ENCODE results near the gene SLC35F4. TPM values are rescaled to one million over a fixed set of nuclear protein-coding genes. Genes with fewer than 3 reads are reported as not detected.

SLC35F4 gene
- total and polyA plus RNA-seq, 2 donors (not counting 1 experiment from before 2014, with no cell fraction given): not detected

DNA sequence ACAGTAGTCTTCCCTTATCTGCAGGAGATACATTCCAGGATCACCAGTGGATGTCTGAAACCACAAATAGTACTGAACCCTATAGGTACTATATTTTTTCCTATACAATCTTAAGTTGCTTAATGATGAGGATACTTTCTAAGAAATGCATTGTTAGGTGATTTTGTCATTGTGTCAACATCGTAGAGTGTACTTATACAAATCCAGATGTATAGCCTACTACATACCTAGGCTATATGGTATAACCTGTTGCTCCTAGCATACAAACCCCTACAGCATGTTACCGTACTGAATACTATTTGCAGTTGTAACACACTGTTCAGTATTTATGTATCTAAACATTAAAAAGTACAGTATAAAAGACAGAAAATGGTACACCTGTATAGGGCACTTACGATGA, 165.9 kb downstream of the SLC35F4 start:
- Histone ChIP-seq H4K20me1 (ENCODE audit: control insufficient read depth, insufficient read depth, low read length, poor library complexity, severe bottlenecking) (no peaks in the 10 kb centered on the region), H2AFZ (ENCODE audit: insufficient read depth, low read depth, low read length, poor library complexity, severe bottlenecking) (no peak overlapping the region), H3K9me3 (ENCODE audit: control extremely low read depth in 1 of 3, control insufficient read depth in 2 of 3, insufficient read depth in 1 of 3, low read length in 2 of 3) (no peaks in the 10 kb centered on the region), H3K27ac (ENCODE audit: low read length in 2 of 2) (no peak overlapping the region), H3K4me2 (replicated peaks; ENCODE audit: low read depth, low read length, poor library complexity, severe bottlenecking) (no peak overlapping the region), H3K4me3 (ENCODE audit: control extremely low read depth in 1 of 5, extremely low read depth in 1 of 5, insufficient read depth in 1 of 5, low read depth in 2 of 5, low read length in 4 of 5) (no peak overlapping the region), H3K9ac (ENCODE audit: low read length) (no peak overlapping the region), H3K79me2 (ENCODE audit: control insufficient read depth, insufficient read depth, low read length) (no peaks in the 10 kb centered on the region), H3K36me3 (replicated peaks in 1 of 2; ENCODE audit: control extremely low read depth in 1 of 2, control insufficient read depth in 1 of 2, extremely low read depth in 1 of 2, insufficient read depth in 2 of 2, low read length in 1 of 2) (no peaks in the 10 kb centered on the region), H3K4me1 (ENCODE audit: control insufficient read depth in 2 of 2, insufficient read depth in 2 of 2, low read length in 2 of 2) (no peaks in the 10 kb centered on the region), H3K27me3 (replicated peaks in 1 of 4; ENCODE audit: control extremely low read depth in 1 of 4, control insufficient read depth in 3 of 4, insufficient read depth in 4 of 4, low read length in 3 of 4) (no peaks in the 10 kb centered on the region)
- no CpG with 5 or more reads among the region's 3 CpGs for WGBS (ENCODE audit: insufficient coverage)
- ChIA-PET CTCF (no interaction called here), POLR2A (no interaction called here)
- intact Hi-C loops (cut with micrococcal nuclease): no loop called here
- no peak for DNase-seq
- Mint-ChIP-seq H3K27ac (no peak overlapping the region), H3K4me1 (no peaks in the 10 kb centered on the region), H3K27me3 (no peaks in the 10 kb centered on the region), H3K9me3 (ENCODE audit: insufficient read depth) (no peaks in the 10 kb centered on the region), H3K4me3 (no peak overlapping the region)
- no peak for ATAC-seq (ENCODE audit: low read depth)
- TF ChIP-seq EZH2 (IDR thresholded peaks at IDR 0.05; ENCODE audit: borderline replicate concordance, insufficient read depth, low read depth, low read length, poor library complexity, severe bottlenecking) (no peak), CTCF (IDR thresholded peaks at IDR 0.05) (no peak)

- no peaks in the 10 kb centered on the region for H3K4me1 Mint-ChIP-seq
- no peaks in the 10 kb centered on the region for H3K79me2 ChIP-seq (ENCODE audit: control insufficient read depth, insufficient read depth, low read length)
- DNase-seq: no peak
- H3K27ac ChIP-seq (ENCODE audit: low read length in 2 of 2): no peak overlapping the region
- no peak overlapping the region for H3K4me3 Mint-ChIP-seq
- no peak overlapping the region for H3K27ac Mint-ChIP-seq
- no peaks in the 10 kb centered on the region for H3K27me3 Mint-ChIP-seq
- TF ChIP-seq EZH2 (IDR thresholded peaks at IDR 0.05; ENCODE audit: borderline replicate concordance, insufficient read depth, low read depth, low read length, poor library complexity, severe bottlenecking): no peak
- TF ChIP-seq CTCF (IDR thresholded peaks at IDR 0.05): no peak
- no peak overlapping the region for H3K4me3 ChIP-seq (ENCODE audit: control extremely low read depth in 1 of 5, extremely low read depth in 1 of 5, insufficient read depth in 1 of 5, low read depth in 2 of 5, low read length in 4 of 5)
- no peaks in the 10 kb centered on the region for H4K20me1 ChIP-seq (ENCODE audit: control insufficient read depth, insufficient read depth, low read length, poor library complexity, severe bottlenecking)
- ATAC-seq (ENCODE audit: low read depth): no peak
- H3K9me3 ChIP-seq (ENCODE audit: control extremely low read depth in 1 of 3, control insufficient read depth in 2 of 3, insufficient read depth in 1 of 3, low read length in 2 of 3): no peaks in the 10 kb centered on the region
- ChIA-PET POLR2A (no interaction called here), CTCF (interaction anchor here (0.6 kb wide), 1 partner anchor 539 kb away, joined by 3 read pairs; no protein-coding TSS in a partner anchor)
- no peaks in the 10 kb centered on the region for H3K36me3 ChIP-seq (replicated peaks in 1 of 2; ENCODE audit: control extremely low read depth in 1 of 2, control insufficient read depth in 1 of 2, extremely low read depth in 1 of 2, insufficient read depth in 2 of 2, low read length in 1 of 2)
- no peak overlapping the region for H3K4me2 ChIP-seq (replicated peaks; ENCODE audit: low read depth, low read length, poor library complexity, severe bottlenecking)
- H3K9me3 Mint-ChIP-seq (ENCODE audit: insufficient read depth): peaks cover 2% of the 10 kb centered on the region
- no peak overlapping the region for H2AFZ ChIP-seq (ENCODE audit: insufficient read depth, low read depth, low read length, poor library complexity, severe bottlenecking)
- H3K4me1 ChIP-seq (ENCODE audit: control insufficient read depth in 2 of 2, insufficient read depth in 2 of 2, low read length in 2 of 2): no peaks in the 10 kb centered on the region
- H3K27me3 ChIP-seq (replicated peaks in 1 of 4; ENCODE audit: control extremely low read depth in 1 of 4, control insufficient read depth in 3 of 4, insufficient read depth in 4 of 4, low read length in 3 of 4): peaks cover 0 to 3% (median 0%) of the 10 kb centered on the region in 4 experiments
- no peak overlapping the region for H3K9ac ChIP-seq (ENCODE audit: low read length)
- intact Hi-C loops (cut with micrococcal nuclease): no loop called here
These were observed 173.2 kb downstream of the SLC35F4 start for GRCh38 chr14:57692671-57693070.
